Central memory CD8-positive, alpha-beta T cell (primary cell): Measurements from ENCODE around the gene GRK1.

Source experiments
- ATAC-seq: fragments of 150-1000 bp; cut with Tn5 transposase; replicated peaks from 2 replicates; pipeline ENCODE4 v1.10.0; 2022; ENCODE audit warnings: mild to moderate bottlenecking, moderate FRiP score, moderate number of reproducible peaks; ENCODE audit not compliant: poor library complexity, severe bottlenecking; ENCODE audit errors: extremely low read depth
- DNase-seq, 2 donors: peaks; one replicate each; pipeline ENCODE4 v3.0.0; 2021; ENCODE audit warnings: low spot score in 2 of 2
- H3K27ac Mint-ChIP-seq: one replicate; pipeline ENCODE4 v1.8.0; 2022; ENCODE audit warnings: low read depth, mild to moderate bottlenecking, moderate library complexity, mixed read lengths
- H3K27me3 Mint-ChIP-seq: one replicate; pipeline ENCODE4 v1.8.0; 2022; ENCODE audit warnings: mixed read lengths
- H3K36me3 Mint-ChIP-seq: one replicate; pipeline ENCODE4 v1.8.0; 2022; ENCODE audit warnings: mild to moderate bottlenecking, moderate library complexity, mixed read lengths; ENCODE audit not compliant: insufficient read depth
- H3K4me1 Mint-ChIP-seq: one replicate; pipeline ENCODE4 v1.8.0; 2022; ENCODE audit warnings: mixed read lengths
- H3K4me3 Mint-ChIP-seq: one replicate; pipeline ENCODE4 v1.8.0; 2022; ENCODE audit warnings: mild to moderate bottlenecking, moderate library complexity, mixed read lengths
- H3K9me3 Mint-ChIP-seq: one replicate; pipeline ENCODE4 v1.8.0; 2022; ENCODE audit warnings: mixed read lengths

GRK1 gene

DNA sequence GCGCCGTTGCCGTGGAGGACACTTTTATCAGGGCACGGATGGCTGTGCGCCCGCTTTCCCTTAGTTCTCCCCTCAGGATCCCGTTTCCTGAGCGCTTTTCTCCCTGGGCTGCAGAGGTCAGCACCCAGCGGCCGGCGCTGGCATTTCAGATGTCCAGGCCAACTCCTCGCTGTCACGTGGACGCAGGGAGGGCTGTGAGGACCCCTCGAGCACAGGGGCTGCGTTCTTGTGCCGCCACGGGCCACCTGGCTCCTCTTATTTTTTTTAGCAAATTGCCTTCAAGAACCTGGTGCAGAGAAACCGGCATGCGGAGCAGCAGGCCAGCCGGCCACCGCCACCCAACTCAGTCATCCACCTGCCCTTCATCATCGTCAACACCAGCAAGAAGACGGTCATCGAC lies 31.3 kb upstream of the GRK1 start:
- Mint-ChIP-seq H3K27me3 (no peaks in the 10 kb centered on the region), H3K9me3 (no peaks in the 10 kb centered on the region), H3K27ac (no peak overlapping the region), H3K36me3 (peaks cover 27% of the 10 kb centered on the region), H3K4me1 (peaks cover 5% of the 10 kb centered on the region), H3K4me3 (no peak overlapping the region)
- ATAC-seq (no peak), DNase-seq (no peak)

DNA sequence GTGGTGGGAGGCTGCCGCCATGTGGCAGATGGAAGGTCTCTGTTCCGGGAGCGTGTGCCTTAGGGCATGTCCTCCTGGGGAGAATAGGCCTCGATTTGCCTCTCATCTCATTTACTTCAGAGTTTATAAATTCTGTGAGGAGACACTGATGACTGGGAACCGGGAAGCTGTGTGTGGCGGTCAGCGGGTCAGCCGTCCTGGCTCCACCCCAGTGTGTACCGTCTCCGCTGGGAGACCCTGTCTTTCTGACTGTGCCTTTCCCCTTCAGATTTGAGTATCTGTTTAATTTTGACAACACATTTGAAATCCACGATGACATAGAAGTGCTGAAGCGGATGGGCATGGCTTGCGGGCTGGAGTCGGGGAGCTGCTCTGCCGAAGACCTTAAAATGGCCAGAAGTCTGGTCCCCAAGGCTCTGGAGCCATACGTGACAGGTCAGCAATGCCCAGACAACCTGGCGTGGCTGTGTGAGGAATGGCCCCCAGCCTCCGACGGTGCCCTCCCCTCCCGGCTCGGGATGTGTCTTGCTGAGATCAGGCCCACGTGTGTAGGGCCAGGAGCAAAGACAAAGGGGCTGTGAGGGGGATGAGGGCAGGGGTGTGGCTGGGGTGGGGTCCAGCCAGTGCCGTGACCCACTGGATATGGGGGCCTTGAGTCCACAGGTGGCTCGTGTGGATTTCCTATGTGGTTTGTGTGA lies 30.6 kb upstream of the GRK1 start:
- Mint-ChIP-seq H3K4me3 (no peak overlapping the region), H3K9me3 (no peaks in the 10 kb centered on the region), H3K27ac (no peak overlapping the region), H3K36me3 (peaks cover 26% of the 10 kb centered on the region), H3K4me1 (peaks cover 5% of the 10 kb centered on the region), H3K27me3 (no peaks in the 10 kb centered on the region)
- ATAC-seq, result no peak
- no peak for DNase-seq

GRCh38 chr13:113637262-113638160 lies 29.5 kb upstream of the GRK1 start:
- Mint-ChIP-seq H3K27ac (no peak overlapping the region), H3K36me3 (peaks cover 24% of the 10 kb centered on the region), H3K4me1 (peaks cover 5% of the 10 kb centered on the region), H3K27me3 (no peaks in the 10 kb centered on the region), H3K9me3 (no peaks in the 10 kb centered on the region), H3K4me3 (no peak overlapping the region)
- DNase-seq (no peak), ATAC-seq (no peak)

- no peaks in the 10 kb centered on the region for H3K27me3 Mint-ChIP-seq
- H3K4me3 Mint-ChIP-seq, result no peak overlapping the region
- ATAC-seq (no peak), DNase-seq (no peak)
- H3K4me1 Mint-ChIP-seq, result peaks cover 5% of the 10 kb centered on the region
- peaks cover 18% of the 10 kb centered on the region for H3K36me3 Mint-ChIP-seq
- H3K9me3 Mint-ChIP-seq, result no peaks in the 10 kb centered on the region
- no peak overlapping the region for H3K27ac Mint-ChIP-seq
Measured at GRCh38 chr13:113638173-113638746, 28.8 kb upstream of the GRK1 start.

DNA sequence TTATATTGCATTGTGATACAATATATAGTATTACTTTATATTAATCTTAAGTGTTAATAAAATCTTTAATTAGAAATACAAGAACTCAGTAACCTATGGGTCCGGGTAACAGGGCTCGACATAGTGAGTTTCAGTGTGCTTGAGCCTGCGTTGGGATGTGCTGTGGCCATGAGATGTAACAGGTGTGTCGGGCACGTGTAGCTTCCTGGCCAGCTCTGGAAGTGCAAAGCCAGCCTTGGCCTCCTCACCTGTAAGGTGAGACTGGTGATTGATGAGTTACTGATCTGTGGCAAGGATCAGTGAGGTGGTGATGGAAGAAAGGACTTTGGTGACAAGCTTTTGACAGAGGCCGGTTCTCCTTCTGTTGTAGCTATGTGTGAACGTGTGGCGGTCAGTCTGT lies 28.2 kb upstream of the GRK1 start:
- H3K4me1 Mint-ChIP-seq, result peaks cover 5% of the 10 kb centered on the region
- no peaks in the 10 kb centered on the region for H3K9me3 Mint-ChIP-seq
- no peak for ATAC-seq
- DNase-seq, result no peak
- H3K27me3 Mint-ChIP-seq, result no peaks in the 10 kb centered on the region
- H3K36me3 Mint-ChIP-seq, result peaks cover 17% of the 10 kb centered on the region
- no peak overlapping the region for H3K27ac Mint-ChIP-seq
- H3K4me3 Mint-ChIP-seq, result no peak overlapping the region

DNA sequence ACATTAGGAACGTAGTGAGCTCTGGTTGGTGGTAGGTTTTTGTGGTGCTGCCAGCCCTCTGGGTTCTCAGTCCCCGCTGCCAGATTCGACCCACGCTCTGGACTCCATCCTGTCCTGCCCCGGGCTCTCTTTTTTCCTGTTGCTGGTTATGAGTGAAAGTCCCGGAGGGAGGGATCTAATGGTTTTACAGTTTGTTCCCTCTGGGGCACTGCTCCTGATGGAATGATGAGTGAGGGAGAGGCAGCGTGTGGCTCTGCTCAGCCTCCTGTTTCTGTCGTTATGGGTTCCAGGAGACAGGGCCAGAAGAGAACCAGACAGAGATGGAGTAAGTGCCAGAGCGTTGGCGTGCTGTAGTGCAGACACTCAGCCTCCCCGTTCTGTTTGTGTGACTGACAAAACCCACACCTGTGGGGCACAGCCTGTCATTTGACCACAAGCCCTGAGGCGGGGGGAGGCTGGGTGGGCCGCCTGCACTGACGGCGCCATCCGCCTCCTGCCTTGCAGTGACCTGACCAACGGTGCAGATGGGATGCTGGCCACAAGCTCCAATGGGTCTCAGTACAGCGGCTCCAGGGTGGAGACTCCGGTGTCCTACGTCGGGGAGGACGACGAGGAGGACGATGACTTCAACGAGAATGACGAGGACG lies 27.3 kb upstream of the GRK1 start:
- ATAC-seq, result no peak
- H3K27me3 Mint-ChIP-seq, result no peaks in the 10 kb centered on the region
- no peak for DNase-seq
- H3K9me3 Mint-ChIP-seq, result no peaks in the 10 kb centered on the region
- H3K4me1 Mint-ChIP-seq, result no peaks in the 10 kb centered on the region
- no peak overlapping the region for H3K27ac Mint-ChIP-seq
- peaks cover 14% of the 10 kb centered on the region for H3K36me3 Mint-ChIP-seq
- no peak overlapping the region for H3K4me3 Mint-ChIP-seq

DNA sequence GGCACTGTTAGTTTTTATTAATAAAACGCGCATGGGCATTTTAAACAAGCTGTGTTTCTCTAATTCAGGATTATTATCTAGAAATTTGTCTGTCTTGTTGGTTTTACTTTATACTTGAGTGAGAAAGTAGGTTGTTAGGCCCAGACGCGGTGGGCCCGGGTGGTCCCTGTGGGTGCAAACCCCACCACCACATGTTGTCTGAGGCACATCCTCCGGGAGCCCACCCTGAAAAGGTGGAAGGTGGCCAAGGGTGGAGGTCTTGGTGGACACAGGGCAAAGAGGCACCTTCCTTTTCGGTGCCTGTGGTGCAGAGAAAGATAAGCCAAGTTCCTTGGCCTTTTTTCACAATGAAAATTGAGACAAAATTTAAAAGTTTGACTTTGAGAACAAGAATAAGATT lies 25.6 kb upstream of the GRK1 start:
- peaks cover 3% of the 10 kb centered on the region for H3K4me1 Mint-ChIP-seq
- H3K9me3 Mint-ChIP-seq, result no peaks in the 10 kb centered on the region
- ATAC-seq (no peak), DNase-seq (no peak)
- no peaks in the 10 kb centered on the region for H3K27me3 Mint-ChIP-seq
- no peak overlapping the region for H3K27ac Mint-ChIP-seq
- H3K36me3 Mint-ChIP-seq, result peaks cover 13% of the 10 kb centered on the region
- H3K4me3 Mint-ChIP-seq, result no peak overlapping the region

- DNase-seq, result no peak
Measured at GRCh38 chr13:113642563-113642962, 24.5 kb upstream of the GRK1 start.

DNA sequence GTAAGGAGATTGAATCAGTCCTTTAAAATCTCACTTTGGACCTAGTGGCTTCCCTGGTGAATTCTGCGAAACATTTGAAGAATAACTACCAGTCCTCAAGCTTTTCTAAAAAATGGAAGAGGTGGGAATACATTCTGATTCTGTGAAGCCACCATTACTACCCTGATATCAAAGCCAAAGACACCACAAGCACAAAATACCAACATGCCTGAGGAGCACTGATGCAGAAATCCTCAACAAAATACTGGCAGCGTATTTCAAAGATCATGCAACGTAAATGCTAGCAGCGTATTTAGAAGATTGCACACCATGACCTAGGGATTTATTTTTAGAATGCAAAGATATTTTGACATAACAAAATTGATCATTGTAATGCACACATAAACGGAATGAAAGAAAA lies 23.4 kb upstream of the GRK1 start:
- DNase-seq (no peak), ATAC-seq (no peak)
- no peaks in the 10 kb centered on the region for H3K9me3 Mint-ChIP-seq
- H3K36me3 Mint-ChIP-seq, result peaks cover 5% of the 10 kb centered on the region
- H3K4me1 Mint-ChIP-seq, result peaks cover 8% of the 10 kb centered on the region
- no peak overlapping the region for H3K27ac Mint-ChIP-seq
- H3K4me3 Mint-ChIP-seq, result no peak overlapping the region
- no peaks in the 10 kb centered on the region for H3K27me3 Mint-ChIP-seq

More at GRCh38 chr13:113642563-113642962, 24.5 kb upstream of the GRK1 start:
- H3K27me3 Mint-ChIP-seq, result no peaks in the 10 kb centered on the region
- H3K4me1 Mint-ChIP-seq, result peaks cover 8% of the 10 kb centered on the region
- no peak for ATAC-seq
- H3K4me3 Mint-ChIP-seq, result no peak overlapping the region
- H3K36me3 Mint-ChIP-seq, result peaks cover 9% of the 10 kb centered on the region
- no peak overlapping the region for H3K27ac Mint-ChIP-seq
- no peaks in the 10 kb centered on the region for H3K9me3 Mint-ChIP-seq

GRCh38 chr13:113644800-113645199 lies 22.2 kb upstream of the GRK1 start:
- DNase-seq (no peak), ATAC-seq (no peak)
- Mint-ChIP-seq H3K36me3 (peaks cover 1% of the 10 kb centered on the region), H3K27ac (no peak overlapping the region), H3K4me3 (no peak overlapping the region), H3K9me3 (no peaks in the 10 kb centered on the region), H3K27me3 (no peaks in the 10 kb centered on the region), H3K4me1 (peaks cover 8% of the 10 kb centered on the region)

- Mint-ChIP-seq H3K27ac (no peak overlapping the region), H3K9me3 (no peaks in the 10 kb centered on the region), H3K4me3 (no peak overlapping the region), H3K4me1 (peaks cover 8% of the 10 kb centered on the region), H3K27me3 (no peaks in the 10 kb centered on the region), H3K36me3 (peaks cover 1% of the 10 kb centered on the region)
- ATAC-seq (no peak), DNase-seq (no peak)
Measured at GRCh38 chr13:113645329-113645728, 21.7 kb upstream of the GRK1 start.

- DNase-seq, result no peak
- Mint-ChIP-seq H3K4me1 (peaks cover 8% of the 10 kb centered on the region), H3K9me3 (no peaks in the 10 kb centered on the region), H3K27ac (no peak overlapping the region), H3K27me3 (no peaks in the 10 kb centered on the region), H3K4me3 (no peak overlapping the region), H3K36me3 (no peaks in the 10 kb centered on the region)
- ATAC-seq, result no peak
Measured at GRCh38 chr13:113646376-113646775, 20.6 kb upstream of the GRK1 start.
